OCI-LY7 (cell line): ENCODE results near the gene GATA5.

ENCODE experiments used
- EZH2phosphoT487 ChIP-seq: fragments of 200-600 bp; sonication (generic); IDR thresholded peaks from 2 replicates; pipeline ENCODE4 v1.6.1; 2018; ENCODE audit warnings: low read depth, borderline replicate concordance, mild to moderate bottlenecking, mixed run types, antibody characterized with exemption, low read length, moderate library complexity, mixed read lengths
- TF ChIP-seq, protein P1 (sequence below): fragments of 200-600 bp; sonication (generic); conservative IDR thresholded peaks from 2 replicates; pipeline ENCODE4 v1.5.1; 2014; ENCODE audit warnings: mild to moderate bottlenecking, antibody characterized with exemption, low read length, moderate library complexity, mixed read lengths

DNA sequence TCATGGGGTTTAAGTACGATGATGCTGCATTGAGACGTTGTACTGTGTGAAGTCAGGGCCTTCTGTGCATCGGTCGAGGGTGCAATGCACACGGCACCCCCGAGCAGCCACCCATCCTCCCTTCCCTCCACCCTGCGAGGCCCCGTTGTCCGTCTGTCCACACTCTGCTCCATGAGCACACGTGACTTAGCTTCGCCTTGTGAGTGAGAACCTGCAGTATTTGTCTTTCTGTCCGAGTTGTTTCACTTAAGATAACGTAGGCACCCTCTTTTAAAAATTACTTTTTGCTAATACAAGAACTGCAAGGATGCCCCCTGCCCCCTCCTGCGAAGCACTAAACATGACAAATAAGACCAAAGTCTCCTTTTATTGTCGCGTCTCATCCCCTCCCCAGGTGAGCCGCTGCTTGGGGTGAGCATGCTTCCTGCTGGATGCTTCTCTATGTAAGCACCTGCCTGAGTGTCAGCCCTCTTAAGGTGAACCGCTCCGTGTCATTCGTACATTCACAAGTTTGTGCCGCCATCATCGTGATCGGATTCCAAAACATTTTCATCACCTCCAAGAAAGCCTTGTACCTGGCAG, 44.8 kb downstream of the GATA5 start:
- no peak for TF ChIP-seq EZH2phosphoT487
- TF ChIP-seq, protein P1, sequence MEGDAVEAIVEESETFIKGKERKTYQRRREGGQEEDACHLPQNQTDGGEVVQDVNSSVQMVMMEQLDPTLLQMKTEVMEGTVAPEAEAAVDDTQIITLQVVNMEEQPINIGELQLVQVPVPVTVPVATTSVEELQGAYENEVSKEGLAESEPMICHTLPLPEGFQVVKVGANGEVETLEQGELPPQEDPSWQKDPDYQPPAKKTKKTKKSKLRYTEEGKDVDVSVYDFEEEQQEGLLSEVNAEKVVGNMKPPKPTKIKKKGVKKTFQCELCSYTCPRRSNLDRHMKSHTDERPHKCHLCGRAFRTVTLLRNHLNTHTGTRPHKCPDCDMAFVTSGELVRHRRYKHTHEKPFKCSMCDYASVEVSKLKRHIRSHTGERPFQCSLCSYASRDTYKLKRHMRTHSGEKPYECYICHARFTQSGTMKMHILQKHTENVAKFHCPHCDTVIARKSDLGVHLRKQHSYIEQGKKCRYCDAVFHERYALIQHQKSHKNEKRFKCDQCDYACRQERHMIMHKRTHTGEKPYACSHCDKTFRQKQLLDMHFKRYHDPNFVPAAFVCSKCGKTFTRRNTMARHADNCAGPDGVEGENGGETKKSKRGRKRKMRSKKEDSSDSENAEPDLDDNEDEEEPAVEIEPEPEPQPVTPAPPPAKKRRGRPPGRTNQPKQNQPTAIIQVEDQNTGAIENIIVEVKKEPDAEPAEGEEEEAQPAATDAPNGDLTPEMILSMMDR = no peak
